Measurements from ENCODE around the gene KLRB1. TPM values are rescaled to one million over a fixed set of nuclear protein-coding genes. Genes with fewer than 3 reads are reported as not detected.
"Not testable (repeated sequence)": the region's sequence is repeated elsewhere in the genome, so short reads cannot be mapped to it uniquely, and the experiment has no call there.

Gene KLRB1
- total RNA-seq, 1 experiment from 2014 or later, result not detected

- no peak for DNase-seq (ENCODE audit: low read depth)
Measured at GRCh38 chr12:9619411-9620179, 11.9 kb upstream of the KLRB1 start.

GRCh38 chr12:9618906-9619305 is 11.2 kb upstream of the KLRB1 start:
- DNase-seq (ENCODE audit: low read depth), result not testable (repeated sequence)

DNA sequence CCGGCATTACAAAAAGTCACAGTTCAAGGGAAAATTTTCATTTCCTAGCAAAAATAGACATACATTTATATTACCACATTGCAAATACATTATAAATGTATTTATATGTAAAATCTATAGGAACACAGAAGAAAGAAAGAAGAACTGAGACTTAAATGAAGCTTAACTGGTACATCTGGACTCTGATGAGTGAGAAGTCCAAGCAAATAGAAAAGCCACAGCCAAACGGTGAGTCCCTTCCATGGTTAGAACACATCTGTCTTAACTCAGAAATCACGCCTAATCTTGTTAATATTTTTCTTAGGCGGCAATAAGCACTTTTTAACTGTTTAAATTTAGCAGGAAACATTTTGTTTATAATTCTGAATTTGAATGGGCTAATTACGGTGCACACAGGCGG is 9.4 kb upstream of the KLRB1 start:
- no peak for DNase-seq (ENCODE audit: low read depth)

GRCh38 chr12:9615420-9616136 is 7.9 kb upstream of the KLRB1 start:
- no peak for DNase-seq (ENCODE audit: low read depth)

DNA sequence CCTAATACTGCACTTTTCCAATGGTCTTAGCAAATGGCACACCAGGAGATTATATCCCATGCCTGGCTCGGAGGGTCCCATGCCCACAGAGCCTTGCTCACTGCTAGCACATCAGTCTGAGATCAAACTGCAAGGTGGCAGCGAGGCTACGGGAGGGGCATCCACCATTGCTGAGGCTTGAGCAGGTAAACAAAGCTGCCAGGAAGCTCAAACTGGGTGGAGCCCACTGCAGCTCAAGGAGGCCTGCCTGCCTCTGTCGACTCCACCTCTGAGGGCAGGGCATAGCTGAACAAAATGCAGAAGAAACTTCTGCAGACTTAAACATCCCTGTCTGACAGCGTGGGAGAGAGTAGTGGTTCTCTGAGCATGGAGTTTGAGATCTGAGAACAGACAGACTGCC is 2.9 kb upstream of the KLRB1 start:
- DNase-seq (ENCODE audit: low read depth), result not testable (repeated sequence)

DNA sequence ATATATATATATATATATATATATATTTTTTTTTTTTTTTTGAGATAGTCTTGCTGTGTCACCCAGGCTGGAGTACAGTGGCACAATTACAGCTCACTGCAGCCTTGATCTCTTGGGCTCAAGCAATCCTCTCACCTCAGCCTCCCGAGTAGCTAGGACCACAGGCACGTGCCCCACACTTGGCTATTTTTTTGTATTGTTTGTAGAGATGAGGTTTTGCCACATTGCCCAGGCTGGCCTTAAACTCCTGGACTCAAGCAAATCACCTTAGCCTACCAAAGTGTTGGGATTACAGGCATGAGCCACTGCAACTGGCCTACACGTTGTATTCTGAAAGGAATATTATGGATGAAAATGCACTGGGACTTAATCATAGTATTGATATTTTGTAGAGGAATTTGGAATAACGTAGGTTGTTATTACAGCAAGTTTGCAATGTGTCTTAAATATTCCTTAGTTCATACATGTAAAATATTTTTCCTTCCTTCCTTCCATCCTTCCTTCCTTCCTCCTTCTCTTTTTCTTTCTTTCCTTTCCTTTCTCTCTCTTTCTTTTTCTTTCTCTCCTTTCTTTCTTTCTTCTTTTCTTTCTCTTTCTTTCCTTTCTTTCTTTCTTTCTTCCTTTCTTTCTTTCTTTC is 862 bp downstream of the KLRB1 start:
- no peak for DNase-seq (ENCODE audit: low read depth)

GRCh38 chr12:9606247-9606646 is 1.5 kb downstream of the KLRB1 start:
- DNase-seq (ENCODE audit: low read depth), result no peak

DNA sequence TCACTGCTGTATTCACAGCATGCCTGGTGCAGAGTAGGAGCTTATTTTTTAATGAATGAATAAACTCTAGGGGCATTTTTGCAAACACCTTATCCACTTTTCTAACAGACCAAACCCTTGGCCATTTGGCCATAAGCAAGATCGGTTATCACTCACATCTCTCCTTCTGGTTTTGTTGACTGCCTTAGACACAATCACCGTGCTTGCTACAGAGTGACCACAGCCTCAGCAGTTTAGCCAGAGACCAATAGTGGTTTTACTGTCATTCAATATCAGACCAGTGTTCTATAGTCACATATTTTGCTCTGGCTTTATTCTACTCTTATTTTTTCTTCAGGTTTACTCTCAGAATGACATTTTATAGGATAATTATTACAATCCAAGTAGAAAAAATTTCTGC is 2.2 kb downstream of the KLRB1 start:
- DNase-seq (ENCODE audit: low read depth), result no peak

- peak; percentile 24 for DNase-seq (ENCODE audit: low read depth)
Measured at GRCh38 chr12:9604287-9604686, 3.4 kb downstream of the KLRB1 start.

- DNase-seq (ENCODE audit: low read depth), result not testable (repeated sequence)
Measured at GRCh38 chr12:9600426-9600825, 7.3 kb downstream of the KLRB1 start.

DNA sequence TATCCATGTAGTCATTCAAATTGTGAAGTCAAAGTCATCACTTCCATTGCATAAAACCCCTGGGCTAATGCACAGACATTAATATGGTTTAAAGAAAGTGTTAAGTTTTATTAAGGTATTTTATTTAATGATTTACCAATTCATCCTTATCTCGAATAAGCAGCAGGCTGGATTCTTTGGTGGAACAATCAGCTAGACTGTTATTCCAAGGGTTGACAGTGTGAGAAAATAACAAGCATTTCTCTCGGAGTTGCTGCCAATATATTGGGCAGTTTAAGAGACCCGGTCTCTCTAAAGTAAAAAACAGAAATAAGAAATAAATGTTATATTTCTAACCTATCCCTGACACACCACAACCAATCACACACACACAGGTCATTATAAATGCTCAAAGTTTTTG is 9.4 kb downstream of the KLRB1 start:
- DNase-seq (ENCODE audit: low read depth), result no peak

DNA sequence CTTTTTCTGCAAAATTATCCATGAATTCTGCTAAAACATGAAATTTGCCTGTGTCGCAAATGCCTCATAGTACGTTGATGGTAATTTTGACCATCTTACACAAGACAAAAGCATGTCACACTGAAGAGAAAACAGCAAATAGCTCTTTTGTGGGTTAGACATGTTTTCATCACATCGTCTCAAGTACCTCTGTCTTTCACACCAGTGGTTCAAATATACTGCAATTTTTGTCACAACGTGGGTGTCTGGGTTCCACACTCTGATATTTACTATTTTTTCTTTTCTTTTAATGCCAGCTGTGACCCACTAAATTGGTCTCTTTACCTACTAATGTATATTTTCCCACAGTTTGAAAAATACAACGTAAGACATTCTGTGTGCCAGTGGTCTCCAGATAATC is 10.4 kb downstream of the KLRB1 start:
- DNase-seq (ENCODE audit: low read depth), result no peak

GRCh38 chr12:9590441-9590840 is 17.3 kb downstream of the KLRB1 start:
- DNase-seq (ENCODE audit: low read depth), result no peak

GRCh38 chr12:9588749-9589148 is 19.0 kb downstream of the KLRB1 start:
- DNase-seq (ENCODE audit: low read depth), result peak; percentile 1

DNA sequence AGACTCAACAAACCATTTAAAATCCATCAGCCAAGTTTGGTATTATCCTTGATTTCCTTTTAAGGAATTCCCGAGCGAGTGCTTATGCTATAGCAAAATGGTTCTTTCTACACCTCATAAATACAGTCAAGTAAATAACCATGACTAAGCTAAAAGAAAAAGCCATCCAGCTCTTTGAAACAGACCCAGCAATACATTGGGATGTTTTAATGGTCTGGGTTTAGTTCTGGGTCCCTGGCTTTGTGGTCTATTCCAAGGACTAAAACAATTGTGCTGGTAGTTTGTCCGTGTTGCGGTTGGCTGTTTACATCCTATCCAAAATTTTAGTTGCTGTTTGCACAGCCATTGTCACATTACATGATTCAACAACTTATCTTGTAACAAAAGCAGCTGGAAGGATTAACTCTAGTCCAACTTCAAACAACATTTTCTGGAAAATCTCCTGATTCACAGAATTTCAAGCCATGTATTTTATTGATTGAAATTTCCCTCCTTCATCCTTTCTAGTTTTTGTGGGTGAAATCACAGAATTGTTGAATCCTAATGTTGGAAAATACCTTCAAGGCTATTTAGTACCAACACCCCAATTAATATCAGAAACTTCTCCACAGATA is 19.6 kb downstream of the KLRB1 start:
- no peak for DNase-seq (ENCODE audit: low read depth)

- not testable (repeated sequence) for DNase-seq (ENCODE audit: low read depth)
Measured at GRCh38 chr12:9577729-9578128, 30.0 kb downstream of the KLRB1 start.

GRCh38 chr12:9567151-9567550 is 40.6 kb downstream of the KLRB1 start:
- DNase-seq (ENCODE audit: low read depth), result not testable (repeated sequence)

DNA sequence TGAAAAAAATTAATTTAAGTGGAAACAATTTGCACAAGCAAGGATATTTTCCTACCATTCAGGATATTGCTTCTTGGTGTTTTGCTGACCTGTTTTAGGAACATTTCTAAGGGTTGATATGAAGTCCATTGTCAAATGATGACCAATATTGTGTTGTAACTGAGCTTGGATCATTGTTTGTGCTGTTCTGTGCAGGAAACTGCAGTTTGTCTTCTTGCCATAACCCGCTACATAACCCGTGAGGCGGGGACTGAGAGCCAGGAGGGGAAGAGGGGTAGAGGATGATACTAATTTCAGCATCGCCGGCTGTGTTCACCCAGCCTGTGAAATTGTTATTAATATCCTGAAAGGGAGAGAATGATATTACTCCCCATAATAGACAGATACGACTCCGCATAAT is 41.6 kb downstream of the KLRB1 start:
- not testable (repeated sequence) for DNase-seq (ENCODE audit: low read depth)

DNA sequence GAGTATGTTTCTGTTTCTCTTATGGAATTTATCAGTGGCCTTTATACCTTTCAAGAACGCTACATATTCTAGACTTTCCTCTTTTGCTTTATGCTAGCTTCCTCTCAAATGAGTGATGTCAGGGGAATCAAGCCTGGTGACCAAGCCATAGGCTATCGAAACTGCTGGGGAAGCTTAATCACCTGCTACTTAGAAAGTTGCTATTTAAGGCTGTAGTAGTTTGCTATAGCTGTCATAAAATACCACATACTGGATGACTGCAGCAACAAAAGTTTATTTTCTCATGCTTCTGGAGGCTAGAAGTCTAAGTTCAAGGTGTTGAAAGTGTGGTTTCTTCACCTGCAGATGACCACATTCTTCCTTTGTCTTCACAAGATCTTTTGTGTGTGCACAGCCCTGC is 43.3 kb downstream of the KLRB1 start:
- DNase-seq (ENCODE audit: low read depth), result not testable (repeated sequence)

- DNase-seq (ENCODE audit: low read depth), result not testable (repeated sequence)
Measured at GRCh38 chr12:9562841-9563453, 44.8 kb downstream of the KLRB1 start.

DNA sequence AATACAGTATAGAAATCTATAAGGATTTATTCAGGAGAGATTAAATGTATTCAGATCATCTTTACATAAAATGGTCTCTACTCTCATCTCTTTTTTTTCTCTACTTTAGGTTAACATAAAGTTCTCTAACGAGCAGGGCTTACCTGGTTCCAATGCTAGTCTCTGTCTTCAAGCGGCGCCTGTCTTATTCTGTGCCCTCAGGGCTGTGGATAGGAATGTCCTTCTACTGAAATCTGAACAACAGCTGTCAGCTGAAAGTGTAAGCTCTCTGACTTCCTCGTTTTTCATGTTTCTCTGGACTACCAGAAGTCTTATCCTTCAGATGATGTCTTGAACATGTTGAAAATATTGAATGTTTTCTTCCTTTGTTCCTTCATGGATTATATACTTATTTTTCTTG is 62.2 kb downstream of the KLRB1 start:
- not testable (repeated sequence) for DNase-seq (ENCODE audit: low read depth)

Data from RPMI7951 (cell line).